Endothelial cell of umbilical vein (primary cell): ENCODE measurements around the gene GPR42. TPM values are rescaled to one million over a fixed set of nuclear protein-coding genes. Genes with fewer than 3 reads are reported as not detected.

Experiments used
- BruUV-seq: library from RNA; stranded (reverse); fragments of 400-500 nt; replicated peaks from 2 replicates; lab custom pipeline; 2021; lab: Mats Ljungman, UMichigan
- CTCF ChIA-PET: fragments of 300-600, 350-600 bp; sonication (Branson Sonifier 250); formaldehyde crosslinking; loops from one replicate; lab custom pipeline; 2021; ENCODE audit warnings: antibody characterized with exemption, inconsistent platforms; lab: Charles Lee
- POLR2A ChIA-PET: fragments of 300-600, 350-600 bp; sonication (Branson Sonifier 250); formaldehyde crosslinking; loops from one replicate; lab custom pipeline; 2021; ENCODE audit warnings: antibody characterized with exemption, inconsistent platforms; lab: Charles Lee
- DNase-seq: peaks from one replicate; pipeline ENCODE4 v3.0.0-alpha.2; 2011; ENCODE audit warnings: low read depth, low spot score
- FAIRE-seq: peaks from 2 replicates; lab custom pipeline; 2011; peaks lifted over from hg19 to GRCh38; lab: Jason Lieb, UNC
- H2AFZ ChIP-seq: 2 replicates; pipeline ENCODE4 v1.6.0; 2012; ENCODE audit warnings: low read depth, low read length, control low read depth, inconsistent platforms
- H3K27ac ChIP-seq: 2 replicates; pipeline ENCODE4 v1.5.1; 2011; ENCODE audit warnings: low read depth, mild to moderate bottlenecking, control low read depth, low read length, moderate library complexity; ENCODE audit not compliant: insufficient read depth
- H3K27me3 ChIP-seq, 2 experiments: 2 replicates each; pipeline versions ENCODE4 v1.6.0 to v1.6.1; 2011; ENCODE audit warnings: low read length in 2 of 2, mixed read lengths in 1 of 2; ENCODE audit not compliant: control insufficient read depth in 2 of 2, insufficient read depth in 2 of 2
- H3K36me3 ChIP-seq, 2 experiments: 2 replicates in 1 of 2; 3 replicates in 1 of 2; pipeline ENCODE4 v1.5.1; 2011; ENCODE audit warnings: low read length in 2 of 2, mild to moderate bottlenecking in 1 of 2, moderate library complexity in 1 of 2; ENCODE audit not compliant: control insufficient read depth in 2 of 2, insufficient read depth in 2 of 2; ENCODE audit errors: extremely low read depth in 1 of 2
- H3K4me1 ChIP-seq: 3 replicates; pipeline ENCODE4 v1.5.1; 2011; ENCODE audit warnings: mild to moderate bottlenecking, low read length; ENCODE audit not compliant: control insufficient read depth, insufficient read depth; ENCODE audit errors: extremely low read depth
- H3K4me2 ChIP-seq: 2 replicates; pipeline ENCODE4 v1.6.1; 2011; ENCODE audit warnings: low read length, control low read depth, mixed read lengths; ENCODE audit not compliant: insufficient read depth
- H3K4me3 ChIP-seq, 3 experiments: fragments of 200-600 bp in 1 of 3; sonication (generic), shearing (Covaris generic) in 1 of 3; replicated peaks in 1 of 3; 2 replicates each; pipeline ENCODE4 v1.5.1; 2011 to 2016; ENCODE audit warnings: control low read depth in 3 of 3, low read length in 3 of 3, mild to moderate bottlenecking in 2 of 3, inconsistent platforms in 1 of 3, low read depth in 1 of 3, moderate library complexity in 1 of 3; ENCODE audit not compliant: insufficient read depth in 1 of 3
- H3K79me2 ChIP-seq: 2 replicates; pipeline ENCODE4 v1.6.0; 2012; ENCODE audit warnings: low read length, inconsistent platforms; ENCODE audit not compliant: control insufficient read depth, insufficient read depth
- H3K9ac ChIP-seq: replicated peaks from 2 replicates; pipeline ENCODE3; 2011; ENCODE audit warnings: low read length, control low read depth; ENCODE audit not compliant: insufficient read depth; ENCODE audit errors: extremely low read depth
- H3K9me1 ChIP-seq: replicated peaks from 3 replicates; pipeline ENCODE4 v1.6.0; 2011; ENCODE audit warnings: mild to moderate bottlenecking, low read length; ENCODE audit not compliant: control insufficient read depth, insufficient read depth; ENCODE audit errors: extremely low read depth
- H3K9me3 ChIP-seq: replicated peaks from 2 replicates; pipeline ENCODE4 v1.5.1; 2012; ENCODE audit warnings: low read length, inconsistent platforms; ENCODE audit not compliant: control insufficient read depth, insufficient read depth
- H4K20me1 ChIP-seq: replicated peaks from 2 replicates; pipeline ENCODE3; 2011; ENCODE audit warnings: mild to moderate bottlenecking, low read length; ENCODE audit not compliant: control insufficient read depth, insufficient read depth; ENCODE audit errors: extremely low read depth
- CTCF ChIP-seq, 2 donors: IDR thresholded peaks; 1 replicate in 1 of 2; 2 replicates in 1 of 2; pipeline ENCODE4 v1.5.1; 2011; ENCODE audit warnings: low read length in 2 of 2, mild to moderate bottlenecking in 2 of 2, moderate library complexity in 2 of 2, control low read depth in 1 of 2, inconsistent platforms in 1 of 2, low read depth in 1 of 2; ENCODE audit not compliant: insufficient read depth in 1 of 2; ENCODE audit errors: extremely low read depth in 1 of 2
- EZH2 ChIP-seq: IDR thresholded peaks from 2 replicates; pipeline ENCODE4 v1.6.1; 2012; ENCODE audit warnings: borderline replicate concordance, low read depth, mild to moderate bottlenecking, moderate library complexity, low read length, inconsistent platforms; ENCODE audit not compliant: severe bottlenecking
- FOS ChIP-seq: IDR thresholded peaks from 2 replicates; pipeline ENCODE4 v1.6.1; 2011; ENCODE audit warnings: mild to moderate bottlenecking, low read length, moderate library complexity, borderline replicate concordance; ENCODE audit not compliant: insufficient read depth
- GATA2 ChIP-seq: IDR thresholded peaks from 2 replicates; pipeline ENCODE4 v1.7.0; 2011; ENCODE audit warnings: low read depth, mild to moderate bottlenecking, moderate library complexity, mixed read lengths, low read length; ENCODE audit not compliant: insufficient read length, insufficient read depth
- JUN ChIP-seq: IDR thresholded peaks from 2 replicates; pipeline ENCODE4 v1.6.1; 2011; ENCODE audit warnings: borderline replicate concordance, low read depth; ENCODE audit not compliant: insufficient read length, insufficient read depth
- MAX ChIP-seq: IDR thresholded peaks from 2 replicates; pipeline ENCODE4 v1.6.1; 2011; ENCODE audit not compliant: insufficient read depth, insufficient read length
- MYC ChIP-seq: IDR thresholded peaks from one replicate; pipeline ENCODE4 v1.6.1; 2011; ENCODE audit warnings: mild to moderate bottlenecking, low read depth, low read length
- POLR2A ChIP-seq: IDR thresholded peaks from 2 replicates; pipeline ENCODE4 v1.6.1; 2012; ENCODE audit warnings: low read depth, mild to moderate bottlenecking, control low read depth, low read length
- POLR2AphosphoS5 ChIP-seq: IDR thresholded peaks from 2 replicates; pipeline ENCODE4 v1.6.1; 2012; ENCODE audit warnings: low read depth, mild to moderate bottlenecking, control low read depth, low read length, moderate library complexity; ENCODE audit not compliant: insufficient read depth
- dilution Hi-C: fragments of 300-500 bp; cut with MboI; formaldehyde crosslinking; loops from one replicate; pipeline ENCODE4 v1.15.0; 2019; ENCODE audit warnings: low sequenced_read_pairs; ENCODE audit not compliant: extremely low pct_ligation_motif_present
- intact Hi-C: fragments of 100-400 bp; cut with micrococcal nuclease; formaldehyde crosslinking; loops from one replicate; pipeline ENCODE4 v1.10.0; 2022
- polyA plus RNA-seq, 4 experiments: library from polyadenylated mRNA; depleted of rRNA in 3 of 4; stranded (reverse) in 3 of 4; unstranded in 1 of 4; fragments of >200 nt; gene quantifications; 2 replicates each; pipeline versions ENCODE4 v1.2.1 to v1.2.3, GENCODE V29; 2011 to 2012; ENCODE audit warnings: missing spikeins in 1 of 4
- total RNA-seq: library from RNA; stranded (reverse); gene quantifications from 2 replicates; pipeline ENCODE4 v1.2.3, GENCODE V29; 2021

The GPR42 gene
- total and polyA plus RNA-seq, 2 donors (not counting 3 experiments of a cell fraction or from before 2014, with no cell fraction given): not detected

GRCh38 chr19:35398570-35398969 is 27.7 kb downstream of the GPR42 start:
- TF ChIP-seq POLR2A: no peak
- no peak for TF ChIP-seq MYC
- TF ChIP-seq GATA2: no peak
- no peak for TF ChIP-seq EZH2
- no peak for TF ChIP-seq JUN
- TF ChIP-seq FOS: no peak
- no peak for TF ChIP-seq CTCF (IDR thresholded peaks at IDR 0.05; ENCODE audit: extremely low read depth in 1 of 2, insufficient read depth in 1 of 2, low read depth in 1 of 2, low read length in 2 of 2)
- TF ChIP-seq POLR2AphosphoS5: no peak
- no peak for TF ChIP-seq MAX
- Histone ChIP-seq H3K9me3 (no peaks in the 10 kb centered on the region), H3K36me3 (no peaks in the 10 kb centered on the region), H3K27ac (no peak overlapping the region), H2AFZ (no peak overlapping the region), H3K9me1 (no peaks in the 10 kb centered on the region), H4K20me1 (no peaks in the 10 kb centered on the region), H3K4me3 (no peak overlapping the region), H3K4me1 (no peaks in the 10 kb centered on the region), H3K79me2 (no peaks in the 10 kb centered on the region), H3K4me2 (no peak overlapping the region), H3K9ac (no peak overlapping the region), H3K27me3 (peaks cover 0 to 2% of the 10 kb centered on the region in 2 experiments)
- no peak for FAIRE-seq
- POLR2A ChIA-PET: no interaction called here
- no TSS peak for BruUV-seq
- CTCF ChIA-PET: no interaction called here
- intact Hi-C loops (no loop called here), dilution Hi-C loops (no loop called here)
- DNase-seq: no peak
